TTC549 (cell line): ENCODE results near the gene WDR91.

Experiments
- FAIRE-seq: peaks from 2 replicates; lab custom pipeline; 2012; peaks lifted over from hg19 to GRCh38; lab: Jason Lieb, UNC

The WDR91 gene

GRCh38 chr7:135197906-135198655 lies 13.2 kb downstream of the WDR91 start:
- no peak for FAIRE-seq

GRCh38 chr7:135197343-135197742 lies 14.0 kb downstream of the WDR91 start:
- FAIRE-seq = no peak

- FAIRE-seq = no peak
These were observed 15.2 kb downstream of the WDR91 start for GRCh38 chr7:135195968-135196629.

DNA sequence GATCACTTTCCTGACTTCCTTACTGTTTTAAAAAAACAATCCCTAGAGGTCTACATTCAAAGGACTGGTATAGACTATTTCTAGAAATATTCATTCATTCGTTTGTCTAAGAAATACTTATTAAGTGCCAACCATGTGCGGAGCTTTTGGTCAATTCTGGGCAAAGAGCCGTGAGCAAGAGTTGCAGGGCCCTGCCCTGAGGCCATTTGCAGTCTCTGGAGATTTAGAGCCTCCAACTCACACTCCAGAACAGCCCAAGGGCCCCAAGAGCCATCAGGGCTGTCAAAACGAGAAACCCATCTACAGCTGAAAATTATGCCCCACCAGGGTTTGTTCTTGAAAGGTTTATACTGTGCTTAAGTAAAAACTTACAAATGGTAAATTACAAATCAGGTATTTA lies 16.2 kb downstream of the WDR91 start:
- FAIRE-seq = no peak

- no peak for FAIRE-seq
These were observed 16.7 kb downstream of the WDR91 start for GRCh38 chr7:135194494-135195095.

DNA sequence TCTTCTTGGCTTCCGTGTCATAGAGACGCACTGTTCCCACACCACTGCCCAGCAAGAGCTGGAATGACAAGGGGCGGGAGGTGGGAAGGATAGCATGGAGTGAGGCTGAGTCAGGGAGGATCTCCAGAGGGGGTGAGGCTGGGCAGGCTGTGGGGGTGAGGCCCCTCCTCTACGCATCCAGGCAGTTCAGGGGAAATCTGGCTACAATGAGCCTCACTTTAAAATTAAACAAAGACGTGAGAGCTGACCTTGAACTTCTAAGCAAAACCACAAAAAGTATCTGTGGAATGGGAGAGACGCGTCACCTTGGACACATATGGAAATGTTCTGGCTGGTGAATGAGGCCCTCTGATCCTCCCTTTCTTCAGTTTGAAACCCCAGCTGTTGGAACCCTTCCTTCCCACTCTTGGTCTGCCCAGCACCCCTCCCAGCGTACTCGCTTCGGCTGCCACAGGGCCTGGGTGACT lies 17.7 kb downstream of the WDR91 start:
- FAIRE-seq = no peak

GRCh38 chr7:135192914-135193536 lies 18.3 kb downstream of the WDR91 start:
- no peak for FAIRE-seq

GRCh38 chr7:135190703-135191102 lies 20.6 kb downstream of the WDR91 start:
- FAIRE-seq = no peak

GRCh38 chr7:135189961-135190360 lies 21.4 kb downstream of the WDR91 start:
- FAIRE-seq = no peak

- FAIRE-seq = no peak
These were observed 22.1 kb downstream of the WDR91 start for GRCh38 chr7:135189221-135189662.

GRCh38 chr7:135188298-135188984 lies 22.9 kb downstream of the WDR91 start:
- FAIRE-seq = no peak

GRCh38 chr7:135186841-135187253 lies 24.5 kb downstream of the WDR91 start:
- FAIRE-seq = no peak

DNA sequence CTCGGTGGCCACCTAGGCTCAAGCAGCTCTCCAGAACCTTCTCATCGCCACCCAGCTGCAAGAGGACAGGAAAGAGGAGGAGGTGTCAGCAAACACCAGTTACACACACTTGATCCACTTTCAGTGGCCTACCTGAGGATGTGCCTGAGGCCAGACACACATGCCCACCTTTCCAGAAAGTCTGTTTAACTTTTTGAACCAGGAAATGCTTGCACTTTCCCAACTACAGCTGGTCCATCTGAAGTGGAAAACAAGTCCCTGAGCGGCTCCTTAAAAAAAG lies 25.1 kb downstream of the WDR91 start:
- no peak for FAIRE-seq

- no peak for FAIRE-seq
These were observed 25.7 kb downstream of the WDR91 start for GRCh38 chr7:135185471-135186260.

- no peak for FAIRE-seq
These were observed 27.0 kb downstream of the WDR91 start for GRCh38 chr7:135184254-135184841.

- FAIRE-seq = no peak
These were observed 27.8 kb downstream of the WDR91 start for GRCh38 chr7:135183478-135183877.

- FAIRE-seq = no peak
These were observed 29.2 kb downstream of the WDR91 start for GRCh38 chr7:135181929-135182678.

DNA sequence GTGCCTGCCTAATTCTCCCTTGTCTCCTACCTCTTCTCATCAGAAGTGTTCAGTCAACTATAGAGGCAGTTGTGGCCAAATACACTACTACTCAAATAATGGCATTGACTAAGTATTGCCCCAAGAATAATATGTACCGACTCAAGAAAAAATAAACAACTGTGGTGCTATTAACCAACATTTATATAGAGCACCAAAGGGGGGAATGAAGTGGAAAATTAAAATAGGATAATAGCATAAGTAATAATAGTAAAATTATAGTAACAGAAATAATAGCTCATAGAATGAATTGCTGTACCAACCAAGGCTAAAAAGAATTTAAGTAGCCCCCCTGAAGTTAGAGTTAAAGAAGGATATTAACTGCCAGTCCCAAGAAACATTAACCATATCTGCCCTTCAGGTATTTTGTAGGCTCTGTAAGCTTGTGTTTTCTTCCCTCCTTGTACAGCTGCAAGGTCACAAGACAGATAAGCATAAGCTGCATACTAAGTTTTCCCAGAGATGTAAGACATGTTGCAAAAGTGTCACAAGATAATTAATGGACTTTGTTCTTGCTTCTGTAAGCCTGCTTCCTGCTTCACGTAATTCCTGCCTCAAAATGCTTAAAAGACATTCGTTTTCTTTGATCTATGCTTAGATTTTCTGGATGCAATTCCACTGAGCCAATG lies 29.9 kb downstream of the WDR91 start:
- FAIRE-seq = no peak

- no peak for FAIRE-seq
These were observed 31.2 kb downstream of the WDR91 start for GRCh38 chr7:135180122-135180521.

DNA sequence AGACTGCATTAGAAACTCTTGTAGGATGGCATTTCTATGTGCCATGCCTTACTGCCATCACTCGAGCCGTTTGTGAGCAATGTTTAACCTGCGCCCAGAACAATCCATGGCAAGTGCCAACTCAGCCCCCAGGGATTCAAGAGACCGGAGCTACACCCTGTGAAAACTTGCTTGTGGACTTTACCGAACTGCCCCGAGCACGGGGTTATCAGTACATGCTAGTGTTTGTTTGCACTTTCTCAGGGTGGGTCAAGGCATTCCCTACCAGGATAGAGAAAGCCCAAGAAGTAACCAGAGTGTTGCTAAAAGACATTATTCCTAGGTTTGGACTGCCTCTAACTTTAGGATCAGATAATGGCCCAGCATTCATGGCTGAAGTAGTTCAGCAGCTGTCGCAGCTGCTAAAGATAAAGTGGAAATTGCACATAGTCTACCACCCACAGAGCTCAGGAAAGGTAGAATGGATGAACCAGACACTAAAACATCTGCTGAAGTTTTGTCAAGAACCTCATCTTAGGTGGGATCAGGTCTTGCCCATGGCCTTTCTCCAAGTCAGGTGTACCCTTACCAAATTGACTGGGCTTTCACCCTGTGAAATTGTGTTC lies 31.9 kb downstream of the WDR91 start:
- no peak for FAIRE-seq
